ENCODE measurements around the gene ABHD12B.
"Not testable (repeated sequence)": the region's sequence is repeated elsewhere in the genome, so short reads cannot be mapped to it uniquely, and the experiment has no call there.

The ABHD12B gene

DNA sequence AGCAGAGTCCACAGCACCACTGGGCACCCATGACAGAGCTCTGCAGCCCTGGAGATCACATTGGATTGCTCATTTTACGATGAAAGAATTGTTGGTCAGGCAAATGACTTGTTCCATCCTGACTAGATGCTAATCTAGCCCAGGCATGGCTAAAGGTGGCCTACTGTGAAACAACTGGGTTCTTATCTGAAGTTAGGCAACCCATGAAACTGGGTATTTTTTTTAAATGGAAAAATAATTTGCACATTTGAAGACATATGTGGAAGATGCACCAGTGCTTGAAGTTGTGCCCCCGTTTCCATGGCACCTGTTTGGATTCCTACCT lies 64.1 kb downstream of the ABHD12B start:
- no peak for DNase-seq (ENCODE audit: low spot score)

DNA sequence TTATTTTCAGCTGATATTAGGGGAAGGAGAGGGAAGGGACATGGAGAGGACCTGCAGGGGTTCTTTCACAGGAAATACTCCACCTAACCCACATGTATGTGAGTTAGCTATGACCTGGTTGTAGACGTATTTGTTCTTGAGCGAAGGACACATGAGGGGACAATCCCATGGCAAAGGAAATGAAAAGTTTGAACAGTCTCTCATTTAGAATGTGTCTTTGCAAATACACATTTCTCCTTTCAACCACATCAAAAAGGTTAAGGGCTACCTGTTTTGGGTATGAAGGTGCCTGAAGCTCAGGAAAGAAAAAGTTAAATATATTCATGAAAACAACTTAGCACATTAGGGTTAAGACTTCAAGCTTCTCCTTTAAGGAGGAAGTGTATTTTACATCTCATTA lies 65.0 kb downstream of the ABHD12B start:
- no peak for DNase-seq (ENCODE audit: low spot score)

DNA sequence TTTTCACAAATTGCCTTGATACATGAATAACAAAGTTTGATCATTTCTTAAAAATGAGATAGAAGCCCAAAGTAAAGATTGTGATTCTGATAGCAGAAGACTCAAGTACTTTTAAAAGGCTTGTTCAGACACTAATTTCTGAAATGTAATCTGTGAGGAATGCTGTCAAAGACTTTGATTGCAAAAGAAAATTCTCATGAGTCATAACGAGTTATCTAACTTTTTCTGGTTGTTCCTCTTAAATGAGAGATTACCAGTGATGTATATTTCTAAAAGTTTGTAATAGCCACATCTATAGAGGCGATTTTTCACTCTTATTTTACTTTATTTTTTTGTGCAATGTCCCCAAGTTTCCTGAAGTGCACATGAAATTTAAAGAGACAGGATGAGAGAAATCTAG lies 65.5 kb downstream of the ABHD12B start:
- no peak for DNase-seq (ENCODE audit: low spot score)

DNA sequence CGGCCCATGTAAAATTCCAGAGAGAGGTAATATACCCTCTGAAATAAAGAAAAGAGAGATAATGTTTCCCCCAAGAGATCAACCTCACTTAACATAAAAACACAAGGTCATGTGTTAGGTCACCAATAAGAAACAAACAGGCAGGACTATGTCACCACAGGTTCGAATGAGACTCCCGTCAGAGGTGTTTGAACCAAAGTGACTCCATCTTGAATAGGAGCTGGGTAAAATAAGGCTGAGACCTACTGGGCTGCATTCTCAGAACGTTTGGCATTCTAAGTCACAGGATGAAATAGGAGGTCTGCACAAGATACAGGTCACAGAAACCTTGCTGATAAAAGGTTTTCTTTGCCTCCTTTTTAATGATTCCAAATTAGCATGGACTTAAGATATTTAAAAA lies 65.9 kb downstream of the ABHD12B start:
- DNase-seq (ENCODE audit: low spot score), result no peak

DNA sequence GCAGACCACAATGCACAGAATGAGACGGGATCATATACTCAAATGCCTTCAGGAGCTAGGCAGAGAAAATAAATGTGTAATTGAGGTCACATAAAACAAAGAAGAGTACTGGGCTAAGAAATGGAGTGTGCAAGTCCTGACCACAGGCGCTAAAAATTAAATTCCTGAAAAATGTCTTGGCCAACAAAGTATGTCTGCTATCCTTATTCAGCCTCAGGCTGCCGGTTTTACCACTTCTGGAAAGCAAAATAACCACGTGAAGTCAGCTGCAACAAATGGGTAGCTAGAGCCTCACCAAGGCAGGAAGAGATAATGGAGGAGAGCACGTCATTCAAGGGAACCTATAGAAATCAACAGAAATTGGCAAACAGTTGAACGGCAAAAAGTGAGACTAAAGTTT lies 69.3 kb downstream of the ABHD12B start:
- no peak for DNase-seq (ENCODE audit: low spot score)

DNA sequence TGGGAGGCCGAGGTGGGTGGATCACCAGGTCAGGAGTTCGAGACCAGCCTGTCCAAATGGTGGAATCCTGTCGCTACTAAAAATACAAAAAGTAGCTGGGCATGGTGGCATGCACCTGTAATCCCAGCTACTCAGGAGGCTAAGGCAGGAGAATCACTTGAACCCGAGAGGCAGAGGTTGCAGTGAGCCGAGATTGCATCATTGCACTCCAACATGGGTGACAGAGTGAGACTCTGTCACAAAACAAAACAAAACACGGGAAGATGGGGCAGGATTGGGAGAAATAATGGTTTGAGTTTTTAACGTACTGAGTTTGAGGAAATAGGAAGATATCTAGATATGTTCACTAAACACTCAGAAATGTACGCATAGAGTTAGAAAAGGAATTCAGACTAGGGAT lies 69.8 kb downstream of the ABHD12B start:
- not testable (repeated sequence) for DNase-seq (ENCODE audit: low spot score)

DNA sequence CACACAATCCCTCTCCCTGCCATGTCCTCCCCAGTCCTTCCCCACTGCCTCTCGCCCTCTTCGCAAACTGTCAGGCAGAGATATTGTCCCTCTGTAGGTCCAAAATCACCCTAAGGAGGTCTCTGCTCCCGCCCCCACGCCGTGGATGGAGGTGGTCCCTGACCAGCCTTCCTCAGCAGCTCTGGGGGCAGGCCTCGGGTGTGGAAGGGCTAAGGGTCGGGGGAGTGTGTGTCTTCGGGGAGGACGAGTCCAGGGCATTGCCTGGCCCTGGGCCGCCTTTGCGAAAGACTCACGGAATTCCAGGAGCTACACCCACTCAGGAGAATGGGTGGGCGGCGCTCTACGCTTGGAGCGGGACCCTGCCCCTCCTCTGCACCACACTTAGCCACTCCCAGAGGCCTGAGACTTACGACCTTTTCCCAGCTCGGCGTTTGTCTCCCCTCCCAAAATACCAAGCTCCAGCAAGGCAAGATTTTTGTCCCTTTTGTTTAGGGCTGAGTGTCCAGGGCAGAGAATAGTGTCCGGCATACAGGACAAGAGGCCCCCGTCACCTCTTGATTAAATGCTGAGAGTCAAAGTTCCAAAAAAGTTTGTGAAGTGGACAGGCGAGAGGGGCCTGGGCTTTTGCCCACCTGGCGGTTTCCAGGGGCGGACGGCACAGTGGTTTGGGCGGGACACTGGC lies 71.5 kb downstream of the ABHD12B start:
- DNase-seq (ENCODE audit: low spot score), result no peak

DNA sequence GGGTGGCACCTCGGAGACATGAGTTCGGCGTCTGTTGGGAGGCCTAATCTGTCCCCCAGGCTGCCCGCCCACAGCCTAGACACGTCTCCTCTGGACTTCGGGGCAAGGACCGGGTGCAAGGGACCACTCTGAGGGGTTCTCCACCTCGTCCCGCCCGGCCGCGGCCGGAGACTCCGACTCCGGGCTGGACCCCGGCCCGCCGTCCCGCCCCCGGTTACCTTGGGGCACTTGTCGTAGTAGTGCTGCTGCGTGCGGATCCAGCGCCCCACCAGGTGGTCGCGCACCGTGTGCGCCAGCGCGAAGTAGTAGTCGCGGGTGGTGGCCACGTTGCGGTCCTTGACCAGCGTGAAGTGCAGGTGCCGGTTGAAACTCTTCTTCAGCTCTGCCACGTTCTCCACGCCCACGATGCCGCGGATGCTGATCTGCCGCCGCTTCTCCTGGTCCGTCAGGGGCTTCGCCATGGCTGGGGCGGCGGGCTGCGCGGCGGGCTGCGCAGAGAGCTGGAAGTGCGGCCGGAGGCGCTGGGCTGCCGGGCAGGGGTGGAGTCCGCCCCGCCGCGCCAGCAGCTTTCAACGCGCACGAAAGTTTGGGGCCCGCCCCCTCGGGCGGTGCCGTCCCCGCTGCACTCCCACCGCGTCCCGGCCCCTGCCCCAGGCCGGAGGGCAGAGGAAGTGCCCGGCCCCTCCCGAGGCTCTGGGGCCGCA lies 72.2 kb downstream of the ABHD12B start, which contains the start of gene PYGL:
Gene PYGL, minus strand, starts transcription at position 541 of the 704 bp plus-strand sequence. Its CDS starts 80 bp downstream, at position 461.
- DNase-seq (ENCODE audit: low spot score), result no peak

DNA sequence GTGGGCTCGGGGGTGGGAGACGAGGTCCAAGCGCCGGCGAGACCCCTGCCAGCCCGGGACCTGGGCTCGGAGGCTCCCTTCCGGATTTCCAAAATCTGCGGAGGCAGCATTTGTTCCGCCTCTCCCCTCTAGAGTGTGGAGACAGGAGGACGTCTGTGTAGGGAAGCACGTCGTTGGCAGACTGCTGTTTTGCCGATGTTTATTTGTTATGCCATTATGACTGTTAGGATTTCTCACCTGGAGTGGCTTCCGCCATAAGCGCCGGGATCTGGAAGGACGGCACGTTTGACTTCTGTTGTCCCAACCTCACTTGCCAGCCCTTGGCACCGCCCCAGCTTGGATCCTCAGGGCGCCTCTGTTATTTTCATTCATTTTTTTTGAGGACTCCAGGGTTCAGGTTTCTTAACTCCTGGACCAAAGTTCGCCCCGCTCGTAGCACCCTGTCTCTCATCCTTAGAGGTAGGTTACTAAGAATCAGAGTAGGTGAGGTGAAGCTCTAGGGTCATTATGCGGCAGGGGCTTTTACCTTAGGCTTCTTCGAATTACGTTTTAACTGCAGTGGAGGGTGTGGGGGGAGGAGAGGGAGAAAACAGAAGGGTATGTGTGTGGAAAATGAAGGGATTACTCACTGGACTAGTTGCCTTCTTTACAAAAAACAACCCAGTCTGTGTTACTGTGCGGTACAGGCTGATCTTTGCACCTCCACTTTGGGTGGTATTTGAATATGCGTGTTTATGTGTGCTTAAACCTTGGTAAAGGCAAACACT lies 73.0 kb downstream of the ABHD12B start:
- DNase-seq (ENCODE audit: low spot score), result no peak

DNA sequence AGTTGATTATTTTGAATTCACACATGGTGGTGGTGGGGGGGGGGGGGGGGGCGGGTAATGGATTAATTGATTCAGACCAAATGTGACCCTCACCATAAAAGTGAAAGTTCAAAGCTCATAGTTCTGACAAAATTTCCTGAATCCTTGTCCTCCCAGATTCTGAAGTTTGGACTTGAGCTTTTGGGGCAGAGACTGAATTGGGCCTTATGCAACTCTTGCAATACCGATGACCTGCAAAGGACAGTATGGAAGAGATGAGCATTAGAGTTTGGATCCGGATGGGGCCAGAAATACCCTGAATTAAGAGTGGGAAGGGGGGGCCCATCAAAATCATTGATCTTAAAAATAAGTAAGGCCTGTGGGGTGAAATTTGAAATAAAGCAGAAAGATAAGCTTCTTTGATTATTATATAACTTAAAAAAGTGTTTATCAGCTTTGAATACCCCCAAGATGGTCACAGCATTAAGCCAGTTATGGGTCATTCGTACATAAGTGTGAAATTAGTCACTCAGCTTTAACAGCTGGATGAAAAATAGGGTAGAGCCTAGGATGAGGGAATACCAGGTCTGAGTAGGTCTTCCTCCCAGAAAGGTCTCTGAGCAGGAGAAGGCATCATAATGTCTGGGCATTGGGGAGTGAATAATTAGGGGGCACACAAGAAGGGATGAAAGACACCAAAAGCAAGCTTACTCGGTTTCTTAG lies 74.5 kb downstream of the ABHD12B start:
- no peak for DNase-seq (ENCODE audit: low spot score)

DNA sequence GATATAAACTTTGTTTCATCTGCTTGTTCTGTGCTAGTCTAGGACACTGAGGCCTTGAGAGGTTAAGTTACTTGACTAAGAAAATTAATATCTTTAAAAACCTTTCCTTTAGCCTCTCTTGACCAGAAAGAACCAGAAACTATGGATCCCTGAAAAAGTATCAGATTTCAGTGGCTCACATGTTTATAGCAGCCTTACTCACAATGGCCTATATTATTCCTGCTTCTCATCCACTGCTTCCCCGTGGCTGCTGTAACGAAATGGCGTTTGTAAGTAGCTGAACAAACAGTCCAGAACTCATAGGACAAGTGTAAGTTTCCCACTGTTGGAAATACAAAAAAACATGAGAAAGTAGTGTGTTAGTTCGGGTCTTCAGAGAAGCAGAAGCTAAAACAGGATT lies 75.6 kb downstream of the ABHD12B start:
- no peak for DNase-seq (ENCODE audit: low spot score)

DNA sequence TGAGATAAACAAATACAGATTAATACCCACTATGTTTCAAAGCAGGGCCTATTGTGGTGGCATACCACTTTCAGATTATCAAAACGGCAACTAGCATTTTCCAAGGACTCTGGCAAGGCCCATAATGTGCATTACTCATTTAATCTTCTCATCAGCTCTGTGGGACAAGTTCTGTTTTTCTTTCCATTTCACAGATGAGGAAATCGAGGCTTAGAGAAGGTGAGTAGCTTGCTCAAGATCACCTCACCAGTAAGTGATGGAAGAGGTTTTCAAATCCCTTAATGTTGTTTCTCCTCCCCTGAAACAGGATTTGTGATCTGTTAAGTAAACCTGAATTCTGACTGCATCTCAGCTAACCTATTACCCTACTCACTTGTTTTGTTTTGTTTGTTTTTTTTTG lies 76.4 kb downstream of the ABHD12B start:
- no peak for DNase-seq (ENCODE audit: low spot score)

DNA sequence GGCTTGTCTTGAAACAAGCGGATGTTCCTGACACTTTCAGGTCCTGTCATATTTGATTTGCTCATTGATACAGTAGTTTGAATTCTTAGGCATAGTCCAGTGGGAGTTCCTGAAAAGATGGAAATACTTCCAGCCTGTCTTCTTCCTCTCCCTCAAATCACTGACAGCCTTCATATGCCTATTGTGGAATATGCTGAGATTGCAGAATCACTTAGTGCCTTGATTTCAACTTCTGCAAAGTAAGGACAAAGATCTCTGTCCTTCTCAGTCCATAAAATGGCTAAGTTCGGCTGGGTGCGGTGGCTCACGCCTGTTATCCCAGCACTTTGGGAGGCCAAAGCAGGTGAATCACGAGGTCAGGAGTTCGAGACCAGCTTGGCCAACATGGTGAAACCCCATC lies 79.2 kb downstream of the ABHD12B start:
- no peak for DNase-seq (ENCODE audit: low spot score)

DNA sequence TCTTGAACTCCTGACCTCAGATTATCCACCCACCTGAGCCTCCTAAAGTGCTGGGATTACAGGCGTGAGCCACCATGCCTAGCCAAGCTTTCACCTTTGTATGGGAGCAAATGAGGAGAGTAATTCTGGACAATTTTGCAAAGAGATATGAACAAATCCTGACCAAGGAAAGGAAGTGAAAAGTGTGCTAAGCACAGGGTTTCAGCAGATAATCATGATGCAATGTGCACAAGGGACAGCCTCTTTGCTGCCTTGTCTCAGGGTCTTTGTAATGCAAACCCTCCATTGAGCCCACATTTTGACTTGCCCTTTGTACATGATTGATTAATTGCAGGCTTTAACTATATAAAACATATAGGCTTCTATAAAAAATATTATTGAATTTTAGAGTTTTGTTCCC lies 81.6 kb downstream of the ABHD12B start:
- no peak for DNase-seq (ENCODE audit: low spot score)

Measured in CD4-positive, alpha-beta T cell treated with Interleukin-2 at 100 ng/mL for 4 hours (primary cell).